ENCODE results near the gene C1QTNF8. TPM values are rescaled to one million over a fixed set of nuclear protein-coding genes. Genes with fewer than 3 reads are reported as not detected.

The C1QTNF8 gene
- polyA plus RNA-seq, 3 donors = 0.06 TPM; not detected in 2

- no peak for DNase-seq
These were observed 13.6 kb upstream of the C1QTNF8 start for GRCh38 chr16:1109648-1110047.

- DNase-seq = no peak
These were observed 12.5 kb upstream of the C1QTNF8 start for GRCh38 chr16:1108299-1109252.

GRCh38 chr16:1107731-1108130, 11.7 kb upstream of the C1QTNF8 start:
- no peak for DNase-seq

- DNase-seq = no peak
These were observed 11.1 kb upstream of the C1QTNF8 start for GRCh38 chr16:1107141-1107540.

GRCh38 chr16:1106659-1107058, 10.6 kb upstream of the C1QTNF8 start:
- DNase-seq = no peak

- no peak for DNase-seq
These were observed 10.0 kb upstream of the C1QTNF8 start for GRCh38 chr16:1105888-1106620.

DNA sequence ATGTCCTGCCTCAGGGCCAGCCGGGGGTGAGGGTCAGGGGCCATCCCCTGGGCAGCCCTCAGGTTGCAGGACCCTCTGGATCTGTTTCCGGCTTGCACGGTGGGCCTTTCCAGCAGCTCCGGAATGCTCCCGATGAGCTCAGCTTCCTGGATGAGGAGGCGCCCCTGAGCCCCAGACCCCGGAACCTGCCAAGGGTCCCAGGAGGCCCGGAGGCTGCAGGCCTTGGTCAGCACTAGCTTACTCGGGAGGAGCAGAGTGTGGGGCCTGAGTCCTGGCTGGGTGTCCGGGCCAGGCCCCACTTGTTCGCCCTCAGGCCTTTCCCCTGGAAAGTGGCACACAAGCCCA, 7.6 kb upstream of the C1QTNF8 start:
- no peak for DNase-seq

GRCh38 chr16:1102921-1103635, 7.0 kb upstream of the C1QTNF8 start:
- no peak for DNase-seq

- DNase-seq = no peak
These were observed 6.3 kb upstream of the C1QTNF8 start for GRCh38 chr16:1102333-1102700.

DNA sequence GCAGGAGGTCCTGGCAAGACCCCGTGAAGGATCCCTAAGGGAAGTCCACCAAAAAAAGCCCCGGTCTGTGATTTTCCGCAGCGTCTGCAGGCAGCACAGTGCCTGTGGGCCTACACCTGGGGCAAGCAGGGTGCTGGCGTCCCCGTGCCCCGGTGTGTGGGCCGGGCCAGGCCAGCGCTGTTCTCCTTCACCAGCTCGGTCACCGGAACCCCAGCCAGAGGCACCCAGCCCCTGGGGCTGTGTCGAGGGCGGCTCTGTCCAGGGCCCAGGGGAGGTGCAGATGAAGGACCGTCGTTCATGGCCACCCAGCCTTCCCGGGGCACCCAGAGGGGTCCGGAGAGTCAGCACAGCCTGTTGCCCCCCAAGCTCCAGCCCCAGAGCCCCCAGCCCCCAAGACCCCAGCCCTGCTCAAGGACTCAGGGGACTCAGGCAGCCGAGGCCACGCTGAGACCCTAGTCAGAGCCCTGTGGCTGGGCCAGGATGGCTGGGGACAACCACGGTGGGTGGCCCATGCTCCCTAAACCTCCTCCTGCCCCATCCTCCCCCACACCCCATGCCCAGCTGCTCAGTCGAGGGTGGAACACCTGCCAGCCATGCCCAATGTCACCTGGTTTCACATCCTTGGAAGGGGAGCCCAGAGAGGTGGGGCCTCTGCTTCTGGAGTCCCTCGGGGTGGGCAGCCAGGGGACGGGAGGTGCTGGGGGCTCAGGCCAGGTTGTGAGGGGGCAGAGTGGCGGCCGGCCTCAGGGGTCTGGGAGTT, 5.7 kb upstream of the C1QTNF8 start:
- DNase-seq = no peak

DNA sequence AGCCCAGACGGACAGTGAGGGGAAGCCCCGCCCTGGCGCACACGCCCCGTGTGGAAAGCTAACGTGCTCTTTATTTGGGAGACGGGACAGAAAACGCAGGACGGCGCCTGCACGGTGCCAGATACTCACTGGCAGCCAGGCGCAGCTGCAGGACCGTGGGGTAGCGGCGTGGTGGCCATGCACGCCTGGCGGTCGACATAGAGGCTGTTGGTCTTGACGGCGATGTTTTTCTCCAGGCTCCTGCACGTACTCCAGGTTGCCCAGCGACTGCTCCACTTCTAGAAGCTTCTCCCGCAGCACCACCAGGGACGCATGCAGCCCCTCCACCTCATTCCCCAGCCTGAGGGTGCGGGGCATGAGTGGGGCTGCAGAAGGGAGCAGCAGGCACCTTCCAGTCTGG, 5.1 kb upstream of the C1QTNF8 start:
- no peak for DNase-seq

- DNase-seq = no peak
These were observed 4.2 kb upstream of the C1QTNF8 start for GRCh38 chr16:1100084-1100800.

GRCh38 chr16:1099189-1100083, 3.4 kb upstream of the C1QTNF8 start:
- no peak for DNase-seq

- no peak for DNase-seq
These were observed 2.4 kb upstream of the C1QTNF8 start for GRCh38 chr16:1098266-1098991.

GRCh38 chr16:1097800-1098199, 1.8 kb upstream of the C1QTNF8 start:
- no peak for DNase-seq

DNA sequence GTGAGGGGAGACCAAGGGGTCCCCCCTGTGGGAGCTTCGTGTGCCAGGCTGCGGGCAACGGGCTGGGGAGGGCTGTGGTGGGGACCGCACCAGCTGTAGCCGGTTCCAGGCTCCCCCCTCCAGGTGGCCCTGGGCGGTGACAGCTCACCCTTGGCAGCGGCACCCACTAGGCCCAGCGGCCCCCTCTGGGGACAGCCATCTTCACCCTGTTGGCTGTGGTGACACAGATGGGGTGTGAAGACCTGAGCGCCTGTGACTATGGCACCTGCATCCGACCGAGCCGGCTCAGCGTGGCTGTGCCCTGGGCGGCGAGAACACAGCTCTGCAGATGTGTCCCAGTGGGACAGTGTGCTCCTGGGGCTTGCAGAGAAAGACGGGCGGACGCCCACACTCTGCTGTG, 1.1 kb upstream of the C1QTNF8 start:
- no peak for DNase-seq

GRCh38 chr16:1095450-1096168, 435 bp downstream of the C1QTNF8 start:
- DNase-seq = no peak

DNA sequence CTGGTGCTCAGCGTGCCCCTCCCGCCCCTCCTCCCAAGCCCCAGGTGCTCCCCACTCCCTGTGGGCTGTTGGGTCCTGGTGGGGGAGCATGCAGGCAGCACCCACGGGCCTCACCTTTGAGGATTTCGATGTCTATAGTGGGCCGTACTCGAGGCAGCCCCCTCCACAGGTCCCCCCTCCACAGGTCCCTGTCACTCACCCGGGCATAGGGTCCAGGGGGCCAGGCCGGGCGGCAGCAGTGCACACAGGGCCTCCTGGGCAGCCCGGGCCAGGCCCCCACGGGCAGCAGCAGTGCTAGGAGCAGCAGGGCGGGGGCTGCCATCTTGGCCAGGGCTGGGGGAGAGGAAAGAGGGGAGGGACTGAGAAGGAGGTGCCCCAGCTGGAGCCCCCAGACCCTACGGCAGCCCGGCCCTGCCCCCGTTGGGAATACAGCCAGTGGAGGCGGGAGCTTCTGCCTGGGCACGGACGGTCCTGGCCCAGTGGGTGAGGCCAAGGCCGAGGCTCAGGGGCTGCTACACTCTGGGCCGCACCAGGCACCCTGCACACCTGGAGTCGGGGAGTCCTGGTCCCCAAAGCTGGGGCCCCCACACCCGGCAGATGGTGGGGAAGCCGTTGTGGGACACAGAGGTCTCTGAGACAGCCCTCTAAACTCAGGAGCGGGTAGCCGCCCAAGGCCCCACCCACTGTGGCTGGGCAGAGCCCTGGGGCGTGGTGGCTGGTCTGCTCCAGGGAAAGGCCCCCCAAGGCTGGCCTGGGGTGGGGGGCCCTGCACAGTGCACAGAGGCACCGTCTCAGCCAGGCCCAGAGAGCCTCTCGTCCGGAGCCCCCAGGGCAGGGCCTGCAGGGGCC, 1.2 kb downstream of the C1QTNF8 start:
- DNase-seq = no peak
